GM21515 (cell line): ENCODE measurements around the gene CD46.
"Not testable (repeated sequence)": the region's sequence is repeated elsewhere in the genome, so short reads cannot be mapped to it uniquely, and the experiment has no call there.

ENCODE experiments used
- ATAC-seq: cut with Tn5 transposase; IDR thresholded peaks from one replicate; pipeline ENCODE4 v1.9.1; 2021; ENCODE audit not compliant: unreplicated experiment

The CD46 gene

GRCh38 chr1:207751790-207752455, at the start of gene CD46:
Gene CD46 (plus strand): TSS chr1:207752054. CDS start chr1:207752213, 159 bp downstream.
- ATAC-seq: peak; percentile 97

GRCh38 chr1:207702317-207702716, 49.5 kb upstream of the CD46 start:
- no peak for ATAC-seq

- ATAC-seq: no peak
Observed at GRCh38 chr1:207703712-207704111, 48.1 kb upstream of the CD46 start.

GRCh38 chr1:207708004-207708403, 43.9 kb upstream of the CD46 start:
- not testable (repeated sequence) for ATAC-seq

GRCh38 chr1:207711285-207711684, 40.6 kb upstream of the CD46 start:
- ATAC-seq: no peak

- not testable (repeated sequence) for ATAC-seq
Observed at GRCh38 chr1:207712701-207713100, 39.2 kb upstream of the CD46 start.

GRCh38 chr1:207713529-207713928, 38.3 kb upstream of the CD46 start:
- no peak for ATAC-seq

GRCh38 chr1:207719234-207719633, 32.6 kb upstream of the CD46 start:
- ATAC-seq: no peak

- not testable (repeated sequence) for ATAC-seq
Observed at GRCh38 chr1:207728200-207728858, 23.5 kb upstream of the CD46 start.

- ATAC-seq: not testable (repeated sequence)
Observed at GRCh38 chr1:207737503-207738157, 14.2 kb upstream of the CD46 start.

- not testable (repeated sequence) for ATAC-seq
Observed at GRCh38 chr1:207738158-207738659, 13.6 kb upstream of the CD46 start.

GRCh38 chr1:207740207-207740606, 11.6 kb upstream of the CD46 start:
- no peak for ATAC-seq

GRCh38 chr1:207742850-207743555, 8.9 kb upstream of the CD46 start:
- ATAC-seq: no peak

- ATAC-seq: no peak
Observed at GRCh38 chr1:207744000-207744534, 7.8 kb upstream of the CD46 start.

GRCh38 chr1:207745285-207745684, 6.6 kb upstream of the CD46 start:
- no peak for ATAC-seq

- no peak for ATAC-seq
Observed at GRCh38 chr1:207745839-207746767, 5.8 kb upstream of the CD46 start.

GRCh38 chr1:207747627-207748492, 4.0 kb upstream of the CD46 start:
- no peak for ATAC-seq

GRCh38 chr1:207748737-207749528, 2.9 kb upstream of the CD46 start:
- no peak for ATAC-seq
